Naive thymus-derived CD4-positive, alpha-beta T cell (primary cell): Measurements from ENCODE around the gene RBBP6. TPM values are rescaled to one million over a fixed set of nuclear protein-coding genes. Genes with fewer than 3 reads are reported as not detected.

Experiments
- ATAC-seq: fragments of 150-1000 bp; cut with Tn5 transposase; 2 replicates; pipeline ENCODE4 v1.10.0; 2021; ENCODE audit warnings: mild to moderate bottlenecking, moderate library complexity
- CTCF ChIA-PET: fragments of 350-600 bp; sonication (Branson Sonifier 250); formaldehyde crosslinking; loops from one replicate; lab custom pipeline; 2021; ENCODE audit warnings: antibody characterized with exemption; lab: Charles Lee
- POLR2A ChIA-PET: fragments of 350-600 bp; sonication (Branson Sonifier 250); formaldehyde crosslinking; loops from one replicate; lab custom pipeline; 2021; ENCODE audit warnings: antibody characterized with exemption, inconsistent platforms; lab: Charles Lee
- DNase-seq, 9 donors: peaks; one replicate each; pipeline versions ENCODE4 v3.0.0 to v3.0.0-alpha.2; 2020 to 2022; ENCODE audit warnings: mixed read lengths in 1 of 9
- H3K27ac ChIP-seq: one replicate; pipeline ENCODE4 v1.7.0; 2013; ENCODE audit warnings: mild to moderate bottlenecking, low read depth, low read length, moderate library complexity
- H3K27me3 ChIP-seq, 2 donors: one replicate each; pipeline ENCODE4 v1.7.0; 2013; ENCODE audit warnings: low read length in 2 of 2, mild to moderate bottlenecking in 2 of 2, moderate library complexity in 2 of 2; ENCODE audit not compliant: control insufficient read depth in 2 of 2, insufficient read depth in 2 of 2
- H3K36me3 ChIP-seq, 3 experiments: 1 replicate in 2 of 3; 2 replicates in 1 of 3; pipeline ENCODE4 v1.7.0; 2013; ENCODE audit warnings: low read length in 3 of 3, mild to moderate bottlenecking in 3 of 3, moderate library complexity in 1 of 3; ENCODE audit not compliant: insufficient read depth in 3 of 3, control insufficient read depth in 2 of 3
- H3K4me1 ChIP-seq, 2 donors: one replicate each; pipeline ENCODE4 v1.7.0; 2013; ENCODE audit warnings: low read length in 2 of 2, mild to moderate bottlenecking in 2 of 2, moderate library complexity in 1 of 2; ENCODE audit not compliant: control insufficient read depth in 2 of 2, insufficient read depth in 2 of 2
- H3K4me3 ChIP-seq: 2 replicates; pipeline ENCODE4 v1.7.0; 2013; ENCODE audit warnings: mild to moderate bottlenecking, low read length
- H3K9me3 ChIP-seq, 3 experiments: 1 replicate in 2 of 3; 2 replicates in 1 of 3; pipeline ENCODE4 v1.7.0; 2013; ENCODE audit warnings: low read length in 3 of 3; ENCODE audit not compliant: control insufficient read depth in 2 of 3
- H3K27ac Mint-ChIP-seq, 9 donors: one replicate each; pipeline ENCODE4 v1.8.0; 2020 to 2022; ENCODE audit warnings: mixed read lengths in 9 of 9, mild to moderate bottlenecking in 8 of 9, moderate library complexity in 5 of 9, inconsistent platforms in 2 of 9
- H3K27me3 Mint-ChIP-seq, 5 donors: one replicate each; pipeline ENCODE4 v1.8.0; 2021 to 2022; ENCODE audit warnings: mixed read lengths in 5 of 5, mild to moderate bottlenecking in 1 of 5
- H3K36me3 Mint-ChIP-seq, 5 donors: one replicate each; pipeline ENCODE4 v1.8.0; 2020 to 2022; ENCODE audit warnings: mixed read lengths in 5 of 5, mild to moderate bottlenecking in 3 of 5, inconsistent platforms in 1 of 5
- H3K4me1 Mint-ChIP-seq, 7 donors: one replicate each; pipeline ENCODE4 v1.8.0; 2020 to 2022; ENCODE audit warnings: mixed read lengths in 7 of 7, mild to moderate bottlenecking in 3 of 7, inconsistent platforms in 1 of 7
- H3K4me3 Mint-ChIP-seq, 10 donors: one replicate each; pipeline ENCODE4 v1.8.0; 2020 to 2022; ENCODE audit warnings: mild to moderate bottlenecking in 10 of 10, mixed read lengths in 10 of 10, moderate library complexity in 6 of 10, inconsistent platforms in 2 of 10
- H3K9me3 Mint-ChIP-seq, 11 donors: one replicate each; pipeline ENCODE4 v1.8.0; 2020 to 2022; ENCODE audit warnings: mixed read lengths in 11 of 11, mild to moderate bottlenecking in 4 of 11, inconsistent platforms in 1 of 11, moderate library complexity in 1 of 11
- intact Hi-C, 2 donors: fragments of 100-400 bp; cut with micrococcal nuclease; formaldehyde crosslinking; loops; one replicate each; pipeline ENCODE4 v1.15.1; 2023
- polyA plus RNA-seq, 2 donors: library from polyadenylated mRNA; unstranded; fragments of 300-500 nt; fragmentation: Illumina TruSeq; gene quantifications; one replicate each; pipeline ENCODE4 v1.2.3, GENCODE V29; 2021
- total RNA-seq, 6 experiments: library from RNA in 5 of 6; stranded (reverse) in 5 of 6; gene quantifications; 1 replicate in 5 of 6; 2 replicates in 1 of 6; pipeline ENCODE4 v1.2.3 and lab custom pipeline; 2021 to 2026

Gene RBBP6
- total and polyA plus RNA-seq, 7 experiments from 2014 or later, result 17.0 to 137 (median 91.2) TPM

DNA sequence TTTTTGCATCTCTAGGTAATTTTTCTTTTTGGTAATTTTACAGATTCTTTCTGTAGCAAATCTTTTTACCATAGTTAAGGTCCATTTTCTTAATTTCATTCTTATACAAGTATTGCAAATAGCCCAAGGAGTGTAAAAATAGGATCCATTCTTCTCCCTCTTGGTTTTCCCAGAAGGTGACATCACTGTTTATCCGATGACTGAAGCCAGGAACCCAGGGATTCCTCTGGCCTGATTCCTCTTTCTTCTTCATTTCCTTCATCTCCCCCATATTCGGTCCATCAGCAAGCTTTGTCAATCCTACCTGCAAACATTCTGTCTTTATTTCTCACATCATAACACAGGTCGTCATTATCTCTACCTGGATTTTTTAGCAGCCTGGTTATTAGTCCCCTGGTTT is 5.3 kb downstream of the RBBP6 start:
- peaks cover 5 to 43% (median 13%) of the 10 kb centered on the region in 3 experiments for H3K36me3 ChIP-seq
- H3K27me3 ChIP-seq, result no peaks in the 10 kb centered on the region
- H3K27ac ChIP-seq, result no peak overlapping the region
- Mint-ChIP-seq H3K27me3 (no peaks in the 10 kb centered on the region), H3K4me3 (peak overlapping the region; percentile 3 to 99 (median 58)), H3K36me3 (peaks cover 5 to 42% (median 33%) of the 10 kb centered on the region in 5 donors), H3K4me1 (peaks cover 46 to 77% (median 68%) of the 10 kb centered on the region in 7 donors), H3K27ac (peak overlapping the region in 4 of 9 donors; percentile 17 to 77 (median 52)), H3K9me3 (no peaks in the 10 kb centered on the region)
- H3K4me1 ChIP-seq, result peaks cover 30 to 52% of the 10 kb centered on the region in 2 donors
- POLR2A ChIA-PET, result no interaction called here
- H3K4me3 ChIP-seq, result no peak overlapping the region
- intact Hi-C loops, result loop anchor here (10.0 kb wide), 2 partner anchors 120 to 260 kb away; no protein-coding TSS in a partner anchor
- DNase-seq (no peak), ATAC-seq (no peak)
- CTCF ChIA-PET, result no interaction called here
- H3K9me3 ChIP-seq, result no peaks in the 10 kb centered on the region

DNA sequence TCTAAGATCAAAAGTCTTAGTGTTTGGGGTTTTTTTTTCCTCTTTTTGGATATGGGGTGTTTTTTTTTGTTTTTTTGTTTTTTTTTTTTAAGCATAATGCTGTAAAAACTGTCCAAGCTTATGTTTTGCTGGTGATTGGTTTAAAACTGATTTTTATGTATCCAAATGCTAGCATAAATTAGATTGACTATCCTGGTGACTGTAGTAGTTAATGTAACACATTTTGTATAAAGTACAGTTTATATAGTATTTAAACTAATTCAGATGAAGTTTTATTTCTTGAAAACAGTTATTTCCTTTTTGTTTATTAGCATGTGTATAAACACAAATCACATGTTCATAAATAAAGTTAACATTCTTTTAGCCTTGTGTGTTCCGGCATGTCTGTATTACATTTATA is 10.9 kb downstream of the RBBP6 start:
- Histone ChIP-seq H3K27me3 (no peaks in the 10 kb centered on the region), H3K36me3 (peaks cover 5 to 55% (median 16%) of the 10 kb centered on the region in 3 experiments), H3K4me1 (peaks cover 10 to 13% of the 10 kb centered on the region in 2 donors), H3K27ac (no peak overlapping the region), H3K9me3 (no peaks in the 10 kb centered on the region), H3K4me3 (no peak overlapping the region)
- no peak overlapping the region for H3K4me3 Mint-ChIP-seq
- no peaks in the 10 kb centered on the region for H3K27me3 Mint-ChIP-seq
- H3K4me1 Mint-ChIP-seq, result peaks cover 28 to 78% (median 57%) of the 10 kb centered on the region in 7 donors
- peaks cover 0 to 44% (median 27%) of the 10 kb centered on the region in 5 donors for H3K36me3 Mint-ChIP-seq
- DNase-seq (no peak), ATAC-seq (no peak)
- H3K9me3 Mint-ChIP-seq, result no peaks in the 10 kb centered on the region
- ChIA-PET POLR2A (interaction anchor here (0.6 to 1.4 kb wide), 3 partner anchors 10 to 22 kb away, joined by 3 to 10 read pairs (median 4); no protein-coding TSS in a partner anchor), CTCF (no interaction called here)
- peak overlapping the region in 1 of 9 donors; percentile 41 for H3K27ac Mint-ChIP-seq
- intact Hi-C loops, result loop anchor here in 1 of 2 donors (10.0 kb wide), 1 partner anchor 235 kb away; no protein-coding TSS in a partner anchor

DNA sequence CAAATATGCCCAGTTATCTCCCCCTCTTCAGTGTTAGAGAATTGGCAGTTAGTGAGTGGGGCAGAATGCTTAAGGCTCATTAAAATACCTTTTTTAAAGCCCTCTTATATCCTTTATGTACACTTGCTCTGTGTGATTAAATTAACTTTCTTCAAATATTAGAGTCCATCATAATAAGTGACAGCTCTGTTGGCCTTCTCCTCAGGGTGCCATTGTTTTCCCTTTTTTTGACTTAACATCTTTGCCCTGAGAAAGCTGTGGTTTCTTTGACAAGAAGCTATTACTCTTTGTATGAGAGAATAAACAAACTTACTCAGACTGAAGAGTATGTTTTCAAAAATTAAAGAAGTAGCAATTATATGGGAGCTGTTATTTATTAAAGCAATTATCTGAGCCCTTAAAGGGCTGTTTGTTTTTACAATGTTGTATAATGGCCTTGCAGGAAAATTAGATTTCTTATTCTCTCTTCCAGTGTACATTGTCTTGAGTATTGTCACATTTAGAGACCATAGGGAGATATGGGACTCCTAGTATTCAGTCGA is 13.4 kb downstream of the RBBP6 start:
- ChIA-PET CTCF (no interaction called here), POLR2A (interaction anchor here (2.0 kb wide), 1 partner anchor 12 kb away, joined by 8 read pairs; no protein-coding TSS in a partner anchor)
- Mint-ChIP-seq H3K9me3 (no peaks in the 10 kb centered on the region), H3K27ac (peak overlapping the region in 3 of 9 donors; percentile 43 to 53 (median 45)), H3K4me1 (peaks cover 21 to 59% (median 44%) of the 10 kb centered on the region in 7 donors), H3K4me3 (peak overlapping the region in 1 of 10 donors; percentile 26), H3K36me3 (peaks cover 12 to 52% (median 28%) of the 10 kb centered on the region in 5 donors), H3K27me3 (no peaks in the 10 kb centered on the region)
- peaks cover 13 to 50% (median 17%) of the 10 kb centered on the region in 3 experiments for H3K36me3 ChIP-seq
- H3K9me3 ChIP-seq, result no peaks in the 10 kb centered on the region
- H3K4me1 ChIP-seq, result peaks cover 0 to 10% of the 10 kb centered on the region in 2 donors
- H3K27me3 ChIP-seq, result no peaks in the 10 kb centered on the region
- no peak overlapping the region for H3K27ac ChIP-seq
- DNase-seq, result no peak
- H3K4me3 ChIP-seq, result no peak overlapping the region
- intact Hi-C loops, result loop anchor here in 1 of 2 donors (10.0 kb wide), 1 partner anchor 232 kb away; no protein-coding TSS in a partner anchor
- ATAC-seq, result no peak

DNA sequence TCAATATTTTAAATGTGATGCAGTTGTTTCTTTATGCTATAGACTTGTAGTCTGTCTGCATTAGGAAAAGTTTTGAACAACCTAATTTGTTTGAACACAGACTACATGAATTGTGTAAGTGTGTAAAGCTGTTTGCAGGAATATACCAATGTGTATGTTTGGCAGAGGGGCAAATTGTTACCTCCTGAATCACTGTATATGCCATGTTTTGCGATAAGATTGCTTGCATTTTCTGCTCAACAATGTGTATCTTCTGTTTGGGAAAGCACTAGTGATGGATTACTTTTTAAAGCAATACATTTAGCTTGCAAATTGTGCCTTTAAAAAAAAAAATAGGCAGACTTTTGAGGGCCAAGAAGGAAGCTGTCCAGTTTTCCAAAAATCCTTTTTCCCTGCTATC is 14.6 kb downstream of the RBBP6 start:
- POLR2A ChIA-PET, result interaction anchor here (2.0 kb wide), 1 partner anchor 13 kb away, joined by 8 read pairs; no protein-coding TSS in a partner anchor
- Mint-ChIP-seq H3K27ac (peak overlapping the region in 1 of 9 donors; percentile 12), H3K27me3 (no peaks in the 10 kb centered on the region), H3K9me3 (no peaks in the 10 kb centered on the region), H3K36me3 (peaks cover 12 to 53% (median 30%) of the 10 kb centered on the region in 5 donors), H3K4me3 (no peak overlapping the region), H3K4me1 (peaks cover 17 to 50% (median 41%) of the 10 kb centered on the region in 7 donors)
- no peak overlapping the region for H3K4me3 ChIP-seq
- no peak overlapping the region for H3K27ac ChIP-seq
- CTCF ChIA-PET, result no interaction called here
- DNase-seq, result no peak
- H3K27me3 ChIP-seq, result no peaks in the 10 kb centered on the region
- peaks cover 8 to 42% (median 12%) of the 10 kb centered on the region in 3 experiments for H3K36me3 ChIP-seq
- intact Hi-C loops, result loop anchor here in 1 of 2 donors (10.0 kb wide), 1 partner anchor 231 kb away; no protein-coding TSS in a partner anchor
- no peaks in the 10 kb centered on the region for H3K9me3 ChIP-seq
- no peak for ATAC-seq
- H3K4me1 ChIP-seq, result peaks cover 0 to 9% of the 10 kb centered on the region in 2 donors

DNA sequence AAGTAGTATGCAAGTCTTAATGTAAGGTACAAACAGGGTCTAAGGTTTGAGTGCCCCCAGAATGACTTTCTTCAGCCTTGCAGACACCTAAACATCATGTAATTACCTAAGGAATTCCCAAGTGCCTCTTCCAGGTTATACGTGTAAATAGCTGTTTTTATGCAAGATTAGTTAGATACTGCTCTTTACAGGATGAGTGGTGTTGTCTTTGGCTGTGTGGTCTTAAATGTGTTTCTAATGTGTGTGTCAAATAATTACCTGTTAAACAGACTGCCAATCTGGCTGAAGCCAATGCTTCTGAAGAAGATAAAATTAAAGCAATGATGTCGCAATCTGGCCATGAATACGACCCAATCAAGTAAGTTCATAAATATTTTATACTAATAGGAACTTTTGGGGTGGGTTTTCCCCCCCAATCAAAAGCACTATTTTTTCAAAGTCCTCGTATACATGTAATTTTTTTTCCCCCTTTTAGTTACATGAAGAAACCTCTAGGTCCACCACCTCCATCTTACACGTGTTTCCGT is 16.0 kb downstream of the RBBP6 start:
- ATAC-seq (no peak), DNase-seq (no peak)
- Histone ChIP-seq H3K27me3 (no peaks in the 10 kb centered on the region), H3K4me1 (no peaks in the 10 kb centered on the region), H3K4me3 (no peak overlapping the region), H3K9me3 (no peaks in the 10 kb centered on the region), H3K27ac (no peak overlapping the region), H3K36me3 (peaks cover 16 to 46% (median 17%) of the 10 kb centered on the region in 3 experiments)
- H3K9me3 Mint-ChIP-seq, result no peaks in the 10 kb centered on the region
- H3K36me3 Mint-ChIP-seq, result peaks cover 12 to 52% (median 25%) of the 10 kb centered on the region in 5 donors
- no peaks in the 10 kb centered on the region for H3K27me3 Mint-ChIP-seq
- H3K27ac Mint-ChIP-seq, result no peak overlapping the region
- H3K4me1 Mint-ChIP-seq, result peaks cover 7 to 36% (median 27%) of the 10 kb centered on the region in 7 donors
- no peak overlapping the region for H3K4me3 Mint-ChIP-seq
- CTCF ChIA-PET, result interaction anchor here (0.7 kb wide), 1 partner anchor 14 kb away, joined by 3 read pairs; no protein-coding TSS in a partner anchor
- intact Hi-C loops, result loop anchor here in 1 of 2 donors (10.0 kb wide), 1 partner anchor 229 kb away; no protein-coding TSS in a partner anchor
- POLR2A ChIA-PET, result interaction anchor here (0.7 kb wide), 1 partner anchor 25 kb away, joined by 3 read pairs; no protein-coding TSS in a partner anchor

DNA sequence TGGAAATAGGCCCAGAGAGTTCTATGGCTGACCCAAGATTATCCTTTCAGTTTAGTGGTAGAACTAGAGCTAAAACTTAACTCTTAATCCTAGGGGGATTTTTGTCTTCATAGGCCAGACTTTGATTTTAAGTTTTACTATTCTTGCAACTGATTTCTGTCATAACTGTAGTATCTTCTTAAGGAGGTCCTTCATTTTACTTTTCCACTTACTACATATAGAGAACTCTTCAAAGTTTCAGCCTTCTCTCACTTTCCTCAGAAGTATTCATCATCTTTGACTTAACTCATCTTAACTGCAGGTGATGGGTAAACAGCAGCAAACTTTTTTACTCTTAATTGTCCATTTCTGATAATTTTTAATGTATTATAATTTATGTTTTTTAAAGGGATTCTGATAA is 23.4 kb downstream of the RBBP6 start:
- Mint-ChIP-seq H3K27ac (no peak overlapping the region), H3K4me3 (no peak overlapping the region), H3K36me3 (peaks cover 16 to 68% (median 52%) of the 10 kb centered on the region in 5 donors), H3K27me3 (no peaks in the 10 kb centered on the region), H3K9me3 (peaks cover 0 to 1% (median 0%) of the 10 kb centered on the region in 11 donors), H3K4me1 (peaks cover 0 to 13% (median 7%) of the 10 kb centered on the region in 7 donors)
- ATAC-seq (no peak), DNase-seq (no peak)
- Histone ChIP-seq H3K9me3 (no peaks in the 10 kb centered on the region), H3K4me1 (no peaks in the 10 kb centered on the region), H3K4me3 (no peak overlapping the region), H3K27ac (no peak overlapping the region), H3K27me3 (no peaks in the 10 kb centered on the region), H3K36me3 (peaks cover 32 to 81% (median 43%) of the 10 kb centered on the region in 3 experiments)
- ChIA-PET CTCF (interaction anchor here (0.7 kb wide), 1 partner anchor 270 kb away, joined by 3 read pairs; no protein-coding TSS in a partner anchor), POLR2A (no interaction called here)
- intact Hi-C loops, result no loop called here
